Ectodermal cell (in vitro differentiated cells): ENCODE measurements around the gene KLHL25.

ENCODE experiments used
- H3K27ac ChIP-seq: 2 replicates; pipeline ENCODE4 v1.7.0; 2013; ENCODE audit warnings: mild to moderate bottlenecking, low read depth, low read length; ENCODE audit not compliant: insufficient read depth, poor library complexity, severe bottlenecking
- H3K27me3 ChIP-seq: 2 replicates; pipeline ENCODE4 v1.7.0; 2013; ENCODE audit warnings: mild to moderate bottlenecking, low read length; ENCODE audit not compliant: insufficient read depth, control insufficient read depth, poor library complexity, severe bottlenecking
- H3K36me3 ChIP-seq: one replicate; pipeline ENCODE4 v1.7.0; 2013; ENCODE audit warnings: low read length; ENCODE audit not compliant: control insufficient read depth, insufficient read depth
- H3K4me1 ChIP-seq: one replicate; pipeline ENCODE4 v1.7.0; 2013; ENCODE audit warnings: low read length; ENCODE audit not compliant: control insufficient read depth, insufficient read depth
- H3K4me3 ChIP-seq: 2 replicates; pipeline ENCODE4 v1.7.0; 2013; ENCODE audit warnings: low read depth, low read length, control low read depth; ENCODE audit not compliant: insufficient read depth
- H3K9me3 ChIP-seq: 2 replicates; pipeline ENCODE4 v1.7.0; 2013; ENCODE audit warnings: mild to moderate bottlenecking, low read length, moderate library complexity; ENCODE audit not compliant: control insufficient read depth
- WGBS, 2 experiments: methylation state at CpG; one replicate each; pipeline ENCODE4 v1.1.7; 2013; ENCODE audit warnings: missing lambda C conversion rate in 2 of 2; 5-methylcytosine and 5-hydroxymethylcytosine counted together

Gene KLHL25

DNA sequence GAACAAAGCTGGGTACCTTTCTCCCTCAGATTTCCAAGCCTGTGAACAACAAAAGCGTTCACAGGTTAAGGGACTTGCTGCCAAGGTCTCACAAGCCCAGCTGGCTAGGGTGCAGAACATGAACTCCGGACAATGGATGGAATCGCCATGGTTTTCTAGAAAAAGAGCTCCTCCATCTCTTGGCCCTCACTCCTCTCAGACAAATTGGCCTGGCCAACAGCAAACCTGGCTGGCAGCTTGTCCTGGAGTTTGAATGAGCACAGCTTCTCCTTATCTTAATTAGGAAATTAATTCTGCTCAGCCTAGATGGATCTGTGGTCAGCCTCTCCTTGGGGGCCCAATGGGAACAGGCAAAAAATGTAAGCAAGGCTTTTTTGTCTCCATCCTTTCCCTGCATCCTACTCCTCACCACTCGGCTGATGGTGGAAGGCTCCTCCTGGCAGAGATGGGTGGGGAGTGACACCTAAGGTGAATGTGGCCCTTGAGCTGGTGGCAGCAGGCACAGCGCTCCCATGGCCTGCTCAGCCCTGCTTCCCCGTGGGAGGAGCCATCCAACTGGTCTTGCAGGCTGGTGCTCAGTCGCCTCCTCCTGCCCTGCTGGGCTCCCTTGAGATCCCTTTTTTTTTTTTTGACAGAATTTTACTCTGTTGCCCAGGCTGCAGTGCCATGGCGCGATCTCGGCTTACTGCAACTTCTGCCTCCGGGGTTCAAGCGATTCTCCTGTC is 5.8 kb downstream of the KLHL25 start:
- Histone ChIP-seq H3K27me3 (no peaks in the 10 kb centered on the region), H3K4me3 (no peak overlapping the region), H3K9me3 (no peaks in the 10 kb centered on the region), H3K36me3 (no peaks in the 10 kb centered on the region), H3K4me1 (peaks cover 25% of the 10 kb centered on the region), H3K27ac (no peak overlapping the region)
- WGBS, 2 experiments, result 83 to 85% methylated on average over 12 of the region's 12 CpGs

DNA sequence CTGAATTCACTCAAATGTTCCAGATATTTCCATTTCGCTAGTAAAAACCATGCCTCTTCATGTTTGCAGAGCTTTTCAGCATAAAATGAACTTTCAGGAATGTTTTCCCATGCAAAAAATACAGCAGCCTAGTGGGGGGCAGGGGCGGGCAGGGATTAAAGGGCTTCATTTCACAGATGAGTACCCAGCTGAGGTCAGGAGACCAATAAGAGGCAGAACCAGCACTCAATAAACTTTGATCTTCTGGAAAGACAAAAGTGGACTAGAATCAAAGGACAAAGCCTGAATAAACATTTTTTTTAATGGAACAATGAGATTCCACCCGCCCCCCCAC is 8.0 kb downstream of the KLHL25 start:
- no peak overlapping the region for H3K4me3 ChIP-seq
- no peak overlapping the region for H3K27ac ChIP-seq
- 80% methylated on average over 2 of the region's 3 CpGs for WGBS, 2 experiments
- no peaks in the 10 kb centered on the region for H3K9me3 ChIP-seq
- H3K36me3 ChIP-seq, result no peaks in the 10 kb centered on the region
- no peaks in the 10 kb centered on the region for H3K27me3 ChIP-seq
- peaks cover 26% of the 10 kb centered on the region for H3K4me1 ChIP-seq

DNA sequence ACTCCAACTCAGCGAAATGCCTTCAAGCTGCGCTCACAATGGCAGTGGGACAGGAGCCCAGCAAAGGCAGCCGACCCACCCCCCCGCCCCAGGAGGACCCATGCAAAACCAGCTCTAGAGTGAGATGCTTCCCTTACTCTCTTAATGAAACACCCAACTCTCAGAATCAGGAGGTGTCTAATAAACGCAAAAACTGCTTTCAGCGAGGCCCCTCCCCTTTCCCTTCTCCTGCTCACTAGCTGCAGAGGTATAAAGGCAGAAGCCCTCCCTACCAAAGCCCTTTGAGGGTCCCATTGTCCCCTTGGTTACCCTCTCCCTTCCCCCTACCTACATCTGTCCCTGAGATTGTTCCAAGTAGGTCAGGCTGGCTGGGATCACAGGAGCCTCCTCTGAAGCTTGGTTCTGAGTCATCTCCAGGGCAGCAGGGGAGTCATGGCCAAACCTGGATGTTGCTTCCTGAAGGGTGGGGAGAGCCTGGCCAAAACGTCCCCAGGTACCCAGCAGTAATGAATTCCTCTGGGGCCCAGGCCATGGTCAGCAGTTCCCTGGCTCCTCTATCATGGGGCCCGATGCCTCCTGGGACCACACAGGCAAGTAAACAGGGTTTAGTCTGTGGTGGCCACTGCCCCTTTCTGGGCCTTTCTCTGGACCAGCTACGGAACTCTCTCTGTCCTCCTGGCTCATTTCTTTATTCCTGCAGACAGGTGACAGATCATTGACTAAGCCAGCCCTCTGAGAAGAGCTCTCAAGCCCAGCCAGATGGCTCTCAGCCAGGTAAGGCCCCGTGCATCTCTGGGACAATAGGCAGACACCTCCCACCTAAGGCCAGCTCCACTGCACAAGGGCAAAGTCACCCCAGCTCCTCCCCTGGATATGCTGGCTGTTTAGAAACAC is 8.6 kb downstream of the KLHL25 start:
- Histone ChIP-seq H3K4me3 (no peak overlapping the region), H3K27ac (peak overlapping the region; percentile 50), H3K9me3 (no peaks in the 10 kb centered on the region), H3K36me3 (no peaks in the 10 kb centered on the region), H3K4me1 (peaks cover 31% of the 10 kb centered on the region), H3K27me3 (no peaks in the 10 kb centered on the region)
- 64 to 73% methylated on average over 9 to 10 of the region's 10 CpGs for WGBS, 2 experiments

DNA sequence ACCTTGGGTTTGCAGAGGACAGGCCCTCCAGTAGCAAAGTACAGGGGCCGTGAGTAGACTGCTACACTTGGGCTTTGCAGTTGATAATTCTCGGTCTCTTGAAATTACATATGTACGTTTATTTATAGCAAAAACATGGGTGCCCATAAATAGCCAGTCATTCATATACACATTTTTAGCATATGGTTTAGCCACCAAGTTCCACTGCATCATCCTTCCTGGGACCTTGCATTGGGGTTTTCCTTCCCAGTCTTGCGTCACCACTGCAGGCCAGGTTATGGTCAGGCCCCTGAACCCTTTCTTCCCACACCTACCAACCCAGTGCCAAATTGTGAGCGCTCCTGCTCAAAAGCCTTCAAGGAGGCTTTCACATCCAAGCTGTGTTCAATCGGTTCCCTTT is 12.7 kb downstream of the KLHL25 start:
- Histone ChIP-seq H3K9me3 (no peaks in the 10 kb centered on the region), H3K36me3 (no peaks in the 10 kb centered on the region), H3K4me1 (peaks cover 28% of the 10 kb centered on the region), H3K27ac (no peak overlapping the region), H3K4me3 (no peak overlapping the region), H3K27me3 (no peaks in the 10 kb centered on the region)
- 87 to 92% methylated on average over 6 of the region's 6 CpGs for WGBS, 2 experiments

DNA sequence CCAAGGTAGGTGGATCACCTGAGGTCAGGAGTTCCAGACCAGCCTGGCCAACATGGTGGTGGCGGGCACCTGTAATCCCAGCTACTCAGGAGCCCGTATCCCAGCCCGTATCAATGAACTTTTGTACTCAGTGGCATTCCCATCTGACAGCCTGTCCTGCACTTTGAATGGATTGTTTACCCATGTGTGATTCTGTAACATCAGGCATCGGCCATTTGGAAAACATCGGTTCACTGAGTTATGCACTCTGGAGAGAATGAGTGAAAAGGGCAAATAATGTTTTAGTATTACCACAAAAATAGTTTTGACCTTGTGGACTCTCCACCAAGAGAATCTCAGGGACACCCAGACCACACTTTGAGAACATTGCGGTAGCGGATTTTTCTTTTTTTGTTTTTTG is 13.6 kb downstream of the KLHL25 start:
- 95 to 96% methylated on average over 7 of the region's 7 CpGs for WGBS, 2 experiments
- H3K4me1 ChIP-seq, result peaks cover 21% of the 10 kb centered on the region
- no peaks in the 10 kb centered on the region for H3K36me3 ChIP-seq

DNA sequence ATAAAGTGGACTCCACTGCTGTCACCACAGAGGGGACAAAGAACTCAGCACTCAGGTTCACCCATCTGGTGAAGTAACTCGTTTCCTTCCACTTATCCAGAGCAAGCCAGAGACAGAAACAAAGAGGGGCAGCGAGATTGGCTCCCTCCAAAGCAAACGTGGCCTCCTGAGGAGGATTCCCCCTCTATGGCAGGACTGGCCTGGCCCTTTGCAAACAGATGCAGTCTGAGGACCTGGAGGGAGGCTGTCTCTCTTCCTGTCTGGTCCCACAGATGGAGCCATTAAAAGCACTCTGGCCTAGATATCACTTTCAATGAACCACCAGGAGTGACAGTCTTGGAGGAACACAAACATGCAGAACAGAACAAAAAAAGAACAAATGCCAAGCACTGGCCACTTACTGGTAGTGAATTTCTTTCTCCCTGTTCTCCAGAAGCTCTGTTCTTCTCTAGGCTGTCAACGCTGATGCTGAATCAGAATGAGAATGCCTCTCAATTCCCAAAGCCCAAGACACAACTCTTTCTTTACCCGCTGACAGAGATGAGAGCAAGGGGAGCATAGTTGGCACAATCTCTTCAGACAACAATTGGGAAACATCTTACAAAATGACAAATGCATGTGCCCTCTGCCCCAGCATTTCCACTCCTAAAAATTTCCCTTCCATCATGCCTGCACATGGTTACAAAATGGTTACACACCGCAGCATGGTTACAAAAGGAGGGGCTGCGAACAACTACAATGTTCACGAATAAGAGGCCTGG is 14.3 kb downstream of the KLHL25 start:
- no peaks in the 10 kb centered on the region for H3K27me3 ChIP-seq
- peaks cover 19% of the 10 kb centered on the region for H3K4me1 ChIP-seq
- WGBS, 2 experiments, result 75 to 81% methylated on average over 8 of the region's 8 CpGs
- H3K27ac ChIP-seq, result no peak overlapping the region
- no peaks in the 10 kb centered on the region for H3K36me3 ChIP-seq
- H3K4me3 ChIP-seq, result no peak overlapping the region
- no peaks in the 10 kb centered on the region for H3K9me3 ChIP-seq

More for the DNA sequence above, 13.6 kb downstream of the KLHL25 start:
- H3K4me3 ChIP-seq, result no peak overlapping the region
- no peak overlapping the region for H3K27ac ChIP-seq
- no peaks in the 10 kb centered on the region for H3K27me3 ChIP-seq
- H3K9me3 ChIP-seq, result no peaks in the 10 kb centered on the region

DNA sequence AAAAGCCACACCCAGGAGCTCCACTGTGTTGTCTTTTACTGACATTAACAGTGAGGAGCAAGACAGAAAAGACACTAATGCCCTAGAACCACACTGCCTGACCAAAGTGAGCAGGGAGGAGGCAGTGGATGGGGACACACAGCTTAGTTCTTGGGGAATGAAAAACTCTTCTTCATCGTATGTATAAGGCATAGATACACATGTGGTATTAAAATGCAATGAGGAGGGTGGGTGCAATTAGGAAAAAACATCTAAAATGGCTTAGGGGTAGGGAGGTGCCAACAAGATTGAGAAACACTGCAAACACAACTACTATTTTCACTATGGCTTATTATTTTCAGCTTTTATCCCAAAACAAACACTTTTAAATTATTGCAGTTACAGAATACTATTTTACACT is 15.5 kb downstream of the KLHL25 start:
- Histone ChIP-seq H3K36me3 (no peaks in the 10 kb centered on the region), H3K4me3 (no peak overlapping the region)
- 91 to 100% methylated on average over 1 of the region's 1 CpG for WGBS, 2 experiments

DNA sequence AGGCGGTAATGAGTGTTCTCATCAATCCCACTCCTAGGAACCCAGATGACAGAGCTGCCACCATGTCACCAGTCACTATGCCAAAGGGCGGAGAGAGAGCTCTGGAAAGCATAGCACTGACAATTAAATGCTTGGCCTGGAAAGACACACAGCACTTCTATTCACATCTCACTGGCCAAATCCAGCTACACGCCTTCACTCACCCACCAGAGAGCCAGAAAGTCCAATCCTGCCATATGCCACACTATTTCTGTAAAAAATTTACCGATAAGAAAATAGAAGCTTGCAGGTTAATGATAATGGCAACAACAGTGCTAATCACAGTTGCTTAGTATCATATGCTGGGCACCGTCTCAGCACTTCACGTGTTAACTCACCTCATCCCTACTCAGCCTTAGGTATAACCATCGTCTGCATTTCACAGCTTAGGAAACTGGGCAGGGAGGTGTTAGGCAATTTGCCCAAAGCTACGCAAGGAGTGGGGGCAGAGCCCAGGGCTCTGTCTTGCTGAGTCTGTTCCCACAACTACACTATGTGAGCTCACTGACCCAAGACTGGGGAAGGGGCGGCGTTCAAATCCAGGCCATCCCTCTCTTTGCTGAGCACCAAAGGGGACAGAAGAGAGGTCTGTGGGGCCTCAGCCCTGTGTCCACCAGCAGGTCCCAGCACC is 16.5 kb downstream of the KLHL25 start:
- Histone ChIP-seq H3K27ac (no peak overlapping the region), H3K9me3 (no peaks in the 10 kb centered on the region), H3K36me3 (no peaks in the 10 kb centered on the region), H3K4me3 (no peak overlapping the region), H3K4me1 (peaks cover 19% of the 10 kb centered on the region), H3K27me3 (no peaks in the 10 kb centered on the region)
- 92 to 96% methylated on average over 10 of the region's 10 CpGs for WGBS, 2 experiments

More for the DNA sequence above, 15.5 kb downstream of the KLHL25 start:
- Histone ChIP-seq H3K27me3 (no peaks in the 10 kb centered on the region), H3K9me3 (no peaks in the 10 kb centered on the region), H3K27ac (no peak overlapping the region), H3K4me1 (peaks cover 19% of the 10 kb centered on the region)

DNA sequence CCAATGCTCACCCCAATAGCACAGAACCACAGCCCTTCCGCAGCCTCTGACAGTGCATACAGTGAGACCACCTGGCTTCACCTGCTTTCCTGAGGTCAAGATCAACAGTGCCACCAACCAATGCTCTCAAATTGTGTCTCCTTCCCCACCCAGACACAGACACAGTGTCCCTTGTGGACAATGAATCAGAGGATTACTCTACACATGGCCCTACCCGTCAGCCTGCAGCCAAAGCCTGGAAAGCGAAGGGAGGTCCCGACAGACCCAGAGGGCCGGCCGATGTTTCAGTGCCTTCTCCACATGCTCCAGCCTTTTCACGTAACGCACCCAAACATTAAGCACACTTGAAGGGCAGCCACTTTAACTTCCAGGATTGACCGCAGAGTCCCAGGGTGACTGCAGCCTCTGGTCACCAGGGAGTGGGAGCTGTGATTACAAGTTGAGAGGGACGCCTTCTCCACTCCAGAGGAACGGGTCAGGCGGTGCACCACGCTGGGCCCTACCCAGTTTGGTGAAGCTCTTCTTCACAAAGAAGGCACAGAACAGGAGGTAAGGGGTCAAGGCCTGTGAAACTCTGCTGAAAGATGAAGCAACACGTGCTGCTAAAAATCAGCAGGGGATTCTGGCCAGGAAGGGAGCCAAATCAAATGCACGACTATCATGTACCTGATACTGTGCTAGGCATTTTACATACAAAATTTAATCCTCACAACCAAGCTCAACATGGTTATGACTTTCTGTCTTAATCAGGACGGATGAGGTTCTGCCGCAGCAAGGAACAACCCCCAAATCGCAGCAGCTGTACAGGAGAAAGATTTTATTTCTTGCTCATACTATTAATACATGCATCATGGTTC is 17.2 kb downstream of the KLHL25 start:
- no peak overlapping the region for H3K4me3 ChIP-seq
- H3K27ac ChIP-seq, result no peak overlapping the region
- 92 to 95% methylated on average over 18 of the region's 18 CpGs for WGBS, 2 experiments
- H3K4me1 ChIP-seq, result peaks cover 20% of the 10 kb centered on the region
- no peaks in the 10 kb centered on the region for H3K9me3 ChIP-seq
- H3K36me3 ChIP-seq, result no peaks in the 10 kb centered on the region
- H3K27me3 ChIP-seq, result no peaks in the 10 kb centered on the region
